Neural progenitor cell (in vitro differentiated cells): Measurements from ENCODE around the gene CDKN1A.
"Not testable (repeated sequence)": the region's sequence is repeated elsewhere in the genome, so short reads cannot be mapped to it uniquely, and the experiment has no call there.

ENCODE experiments used
- CTCF ChIP-seq: fragments of 200-600 bp; sonication (generic); IDR thresholded peaks from 2 replicates; pipeline ENCODE4 v1.5.1; 2017; ENCODE audit warnings: antibody characterized with exemption, mild to moderate bottlenecking
- EZH2 ChIP-seq: fragments of 200-600 bp; sonication (generic); IDR thresholded peaks from 2 replicates; pipeline ENCODE4 v1.6.1; 2017; ENCODE audit warnings: antibody characterized with exemption, mild to moderate bottlenecking, moderate library complexity

GRCh38 chr6:36704961-36705577 lies 26.6 kb downstream of the CDKN1A start:
- not testable (repeated sequence) for TF ChIP-seq CTCF, EZH2
